B cell (primary cell): ENCODE measurements around the gene STARD6. TPM values are rescaled to one million over a fixed set of nuclear protein-coding genes. Genes with fewer than 3 reads are reported as not detected.
"Not testable (repeated sequence)": the region's sequence is repeated elsewhere in the genome, so short reads cannot be mapped to it uniquely, and the experiment has no call there.

ENCODE experiments used
- ATAC-seq: fragments of 200-7000 bp; cut with Tn5 transposase; one replicate; pipeline ENCODE4 v1.10.0; 2021; ENCODE audit warnings: low read depth, mild to moderate bottlenecking, moderate number of reproducible peaks, moderate library complexity
- CTCF ChIA-PET: fragments of 350-600 bp; sonication (Branson Sonifier 250); formaldehyde crosslinking; loops from one replicate; lab custom pipeline; 2021; ENCODE audit warnings: antibody characterized with exemption, inconsistent platforms; lab: Charles Lee
- POLR2A ChIA-PET: fragments of 350-600 bp; sonication (Branson Sonifier 250); formaldehyde crosslinking; loops from one replicate; lab custom pipeline; 2021; ENCODE audit warnings: antibody characterized with exemption; lab: Charles Lee
- DNase-seq: peaks from one replicate; pipeline ENCODE4 v3.0.0; 2013
- H2AFZ ChIP-seq: 2 replicates; pipeline ENCODE4 v1.6.1; 2012; ENCODE audit warnings: mild to moderate bottlenecking, low read depth, low read length; ENCODE audit not compliant: insufficient read depth, poor library complexity, severe bottlenecking
- H3K27ac ChIP-seq, 2 donors: 1 replicate in 1 of 2; 2 replicates in 1 of 2; pipeline ENCODE4 v1.5.1; 2012 to 2013; ENCODE audit warnings: low read length in 2 of 2, mild to moderate bottlenecking in 2 of 2, moderate library complexity in 1 of 2
- H3K27me3 ChIP-seq, 4 experiments: fragments of 200-600 bp in 1 of 4; sonication (generic) in 1 of 4; replicated peaks in 1 of 4; 1 replicate in 2 of 4; 2 replicates in 2 of 4; pipeline versions ENCODE4 v1.6.1 to v1.7.0; 2013 to 2016; ENCODE audit warnings: low read length in 3 of 4, mild to moderate bottlenecking in 2 of 4, mixed read lengths in 1 of 4, moderate library complexity in 1 of 4; ENCODE audit not compliant: insufficient read depth in 4 of 4, control insufficient read depth in 3 of 4; ENCODE audit errors: control extremely low read depth in 1 of 4
- H3K36me3 ChIP-seq, 2 experiments: replicated peaks in 1 of 2; 1 replicate in 1 of 2; 2 replicates in 1 of 2; pipeline versions ENCODE4 v1.6.1 to v1.7.1; 2013; ENCODE audit warnings: low read length in 1 of 2; ENCODE audit not compliant: insufficient read depth in 2 of 2, control insufficient read depth in 1 of 2; ENCODE audit errors: control extremely low read depth in 1 of 2, extremely low read depth in 1 of 2
- H3K4me1 ChIP-seq, 2 donors: fragments of 200-600 bp in 1 of 2; sonication (generic) in 1 of 2; 1 replicate in 1 of 2; 2 replicates in 1 of 2; pipeline versions ENCODE4 v1.5.1 to v1.6.1; 2013 to 2017; ENCODE audit warnings: low read length in 2 of 2; ENCODE audit not compliant: control insufficient read depth in 2 of 2, insufficient read depth in 2 of 2
- H3K4me2 ChIP-seq: replicated peaks from 2 replicates; pipeline ENCODE3; 2012; ENCODE audit warnings: mild to moderate bottlenecking, low read depth, low read length; ENCODE audit not compliant: poor library complexity, severe bottlenecking
- H3K4me3 ChIP-seq, 5 experiments: fragments of 200-600 bp in 1 of 5; sonication (generic) in 1 of 5; 1 replicate in 3 of 5; 2 replicates in 2 of 5; pipeline versions ENCODE4 v1.5.1 to v1.7.0; 2011 to 2016; ENCODE audit warnings: low read length in 4 of 5, mild to moderate bottlenecking in 4 of 5, low read depth in 2 of 5, control low read depth in 1 of 5, moderate library complexity in 1 of 5; ENCODE audit not compliant: insufficient read depth in 1 of 5; ENCODE audit errors: control extremely low read depth in 1 of 5, extremely low read depth in 1 of 5
- H3K79me2 ChIP-seq: fragments of 200-600 bp; sonication (generic); one replicate; pipeline ENCODE4 v1.6.0; 2016; ENCODE audit warnings: low read length; ENCODE audit not compliant: control insufficient read depth, insufficient read depth
- H3K9ac ChIP-seq: fragments of 200-600 bp; sonication (generic); 2 replicates; pipeline ENCODE4 v1.6.1; 2017; ENCODE audit warnings: mild to moderate bottlenecking, low read length, moderate library complexity
- H3K9me3 ChIP-seq, 3 donors: one replicate each; pipeline versions ENCODE4 v1.6.1 to v1.7.1; 2013; ENCODE audit warnings: low read length in 2 of 3; ENCODE audit not compliant: control insufficient read depth in 2 of 3, insufficient read depth in 1 of 3; ENCODE audit errors: control extremely low read depth in 1 of 3
- H4K20me1 ChIP-seq: 2 replicates; pipeline ENCODE4 v1.6.0; 2012; ENCODE audit warnings: mild to moderate bottlenecking, low read length; ENCODE audit not compliant: insufficient read depth, control insufficient read depth, poor library complexity, severe bottlenecking
- H3K27ac Mint-ChIP-seq: one replicate; pipeline ENCODE4 v1.8.0; 2021; ENCODE audit warnings: mixed read lengths
- H3K27me3 Mint-ChIP-seq: one replicate; pipeline ENCODE4 v1.8.0; 2021; ENCODE audit warnings: mixed read lengths
- H3K4me1 Mint-ChIP-seq: one replicate; pipeline ENCODE4 v1.8.0; 2021; ENCODE audit warnings: mixed read lengths
- H3K4me3 Mint-ChIP-seq: one replicate; pipeline ENCODE4 v1.8.0; 2021; ENCODE audit warnings: mixed read lengths
- H3K9me3 Mint-ChIP-seq: one replicate; pipeline ENCODE4 v1.8.0; 2022; ENCODE audit warnings: mixed read lengths; ENCODE audit not compliant: insufficient read depth
- EZH2 ChIP-seq: IDR thresholded peaks from 2 replicates; pipeline ENCODE4 v1.6.1; 2012; ENCODE audit warnings: borderline replicate concordance, low read depth, mild to moderate bottlenecking, moderate library complexity, low read length; ENCODE audit not compliant: insufficient read depth, poor library complexity, severe bottlenecking
- WGBS: methylation state at CpG from one replicate; pipeline ENCODE4 v1.1.5; 2013; ENCODE audit warnings: missing lambda C conversion rate; ENCODE audit not compliant: insufficient coverage; 5-methylcytosine and 5-hydroxymethylcytosine counted together
- intact Hi-C: fragments of 100-400 bp; cut with micrococcal nuclease; formaldehyde crosslinking; loops from one replicate; pipeline ENCODE4 v1.10.0; 2022
- polyA plus RNA-seq: library from polyadenylated mRNA; depleted of rRNA; stranded (reverse); fragments of >200 nt; gene quantifications from 2 replicates; pipeline ENCODE4 v1.2.3, GENCODE V29; 2012
- total RNA-seq, 2 donors: library from RNA; stranded (reverse); fragments of 120-200 nt in 1 of 2; gene quantifications; 1 replicate in 1 of 2; 2 replicates in 1 of 2; pipeline versions ENCODE4 v1.2.3 to v1.2.4, GENCODE V29; 2013 to 2022
- TF ChIP-seq, protein P1 (sequence below): fragments of 200-600 bp; IDR thresholded peaks from one replicate; pipeline ENCODE4 v1.8.0; 2022; ENCODE audit warnings: antibody characterized with exemption, mild to moderate bottlenecking

STARD6 gene
- total and polyA plus RNA-seq, 2 donors (not counting 1 experiment from before 2014, with no cell fraction given) = not detected

DNA sequence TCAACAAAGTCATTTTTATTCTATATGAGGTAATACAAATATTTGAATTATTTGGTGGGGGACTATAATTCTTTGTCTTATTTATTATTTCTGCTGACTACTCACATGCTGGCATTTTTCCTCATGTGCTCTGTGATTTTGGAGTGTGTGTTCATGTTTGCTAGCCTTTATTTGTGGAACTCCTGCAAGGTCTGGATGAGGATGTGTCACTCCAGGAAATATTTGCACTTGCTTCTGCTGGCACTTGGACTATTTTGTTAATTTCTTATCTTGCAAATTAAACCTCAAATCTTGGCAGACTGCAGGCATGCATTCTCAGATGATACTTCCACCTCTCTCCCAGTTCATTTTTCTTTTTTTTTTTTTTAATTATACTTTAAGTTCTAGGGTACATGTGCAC lies 54.2 kb downstream of the STARD6 start:
- TF ChIP-seq, protein P1, sequence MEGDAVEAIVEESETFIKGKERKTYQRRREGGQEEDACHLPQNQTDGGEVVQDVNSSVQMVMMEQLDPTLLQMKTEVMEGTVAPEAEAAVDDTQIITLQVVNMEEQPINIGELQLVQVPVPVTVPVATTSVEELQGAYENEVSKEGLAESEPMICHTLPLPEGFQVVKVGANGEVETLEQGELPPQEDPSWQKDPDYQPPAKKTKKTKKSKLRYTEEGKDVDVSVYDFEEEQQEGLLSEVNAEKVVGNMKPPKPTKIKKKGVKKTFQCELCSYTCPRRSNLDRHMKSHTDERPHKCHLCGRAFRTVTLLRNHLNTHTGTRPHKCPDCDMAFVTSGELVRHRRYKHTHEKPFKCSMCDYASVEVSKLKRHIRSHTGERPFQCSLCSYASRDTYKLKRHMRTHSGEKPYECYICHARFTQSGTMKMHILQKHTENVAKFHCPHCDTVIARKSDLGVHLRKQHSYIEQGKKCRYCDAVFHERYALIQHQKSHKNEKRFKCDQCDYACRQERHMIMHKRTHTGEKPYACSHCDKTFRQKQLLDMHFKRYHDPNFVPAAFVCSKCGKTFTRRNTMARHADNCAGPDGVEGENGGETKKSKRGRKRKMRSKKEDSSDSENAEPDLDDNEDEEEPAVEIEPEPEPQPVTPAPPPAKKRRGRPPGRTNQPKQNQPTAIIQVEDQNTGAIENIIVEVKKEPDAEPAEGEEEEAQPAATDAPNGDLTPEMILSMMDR = no peak
- no peak for TF ChIP-seq EZH2
- no peaks in the 10 kb centered on the region for H3K4me1 Mint-ChIP-seq
- peaks cover 4% of the 10 kb centered on the region for H3K27me3 Mint-ChIP-seq
- ATAC-seq (no peak), DNase-seq (no peak)
- H3K4me1 ChIP-seq = no peaks in the 10 kb centered on the region
- POLR2A ChIA-PET = no interaction called here
- no peak overlapping the region for H3K9ac ChIP-seq
- CTCF ChIA-PET = no interaction called here
- peaks cover 0 to 15% (median 5%) of the 10 kb centered on the region in 3 donors for H3K9me3 ChIP-seq
- no peak overlapping the region for H3K4me3 ChIP-seq
- no peaks in the 10 kb centered on the region for H3K36me3 ChIP-seq
- intact Hi-C loops = no loop called here
- no peaks in the 10 kb centered on the region for H3K79me2 ChIP-seq
- no peaks in the 10 kb centered on the region for H3K27me3 ChIP-seq
- H3K9me3 Mint-ChIP-seq = peaks cover 5% of the 10 kb centered on the region
- no peak overlapping the region for H3K4me3 Mint-ChIP-seq
- H3K4me2 ChIP-seq = no peak overlapping the region
- no peak overlapping the region for H3K27ac ChIP-seq
- H2AFZ ChIP-seq = no peak overlapping the region
- no peaks in the 10 kb centered on the region for H4K20me1 ChIP-seq
- H3K27ac Mint-ChIP-seq = no peak overlapping the region

DNA sequence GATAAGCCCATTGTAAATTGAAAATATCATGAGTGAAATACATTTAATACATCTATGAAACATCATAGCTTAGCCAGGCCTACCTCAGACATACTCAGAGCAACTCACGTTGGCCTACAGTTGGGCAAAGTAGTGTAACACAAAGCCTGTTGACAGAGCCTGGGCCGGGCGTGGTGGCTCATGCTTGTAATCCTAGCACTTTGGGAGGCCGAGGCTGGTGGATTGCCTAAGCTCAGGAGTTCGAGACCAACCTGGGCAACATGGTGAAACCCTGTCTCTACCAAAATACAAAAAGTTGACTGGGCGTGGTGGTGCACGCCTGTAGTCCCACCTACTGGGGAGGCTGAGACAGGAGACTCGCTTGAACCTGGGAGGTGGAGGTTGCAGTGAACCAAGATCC lies 58.7 kb downstream of the STARD6 start:
- H3K27ac ChIP-seq, H3K9me3 Mint-ChIP-seq, H3K4me3 Mint-ChIP-seq, H3K36me3 ChIP-seq, CTCF ChIA-PET, ATAC-seq, POLR2A ChIA-PET, H3K9ac ChIP-seq, H3K4me1 ChIP-seq, H3K79me2 ChIP-seq, H3K27me3 ChIP-seq, H3K27me3 Mint-ChIP-seq, H3K4me1 Mint-ChIP-seq, H3K4me3 ChIP-seq, H3K4me2 ChIP-seq, intact Hi-C loops, H2AFZ ChIP-seq, H3K27ac Mint-ChIP-seq, DNase-seq, H4K20me1 ChIP-seq: not testable (repeated sequence)
- 94% methylated on average over 5 of the region's 8 CpGs for WGBS
- peaks cover 1 to 15% (median 5%) of the 10 kb centered on the region in 3 donors for H3K9me3 ChIP-seq
